HG03060 (cell line): ENCODE data around the gene GMDS.

ENCODE experiments used
- ATAC-seq: cut with Tn5 transposase; IDR thresholded peaks from one replicate; pipeline ENCODE4 v1.9.1; 2021; ENCODE audit warnings: low read depth, moderate number of reproducible peaks; ENCODE audit not compliant: unreplicated experiment

The GMDS gene

GRCh38 chr6:1605893-1606779, 639.3 kb downstream of the GMDS start:
- no peak for ATAC-seq

- no peak for ATAC-seq
Observed at GRCh38 chr6:1605004-1605892, 640.2 kb downstream of the GMDS start.

- no peak for ATAC-seq
Observed at GRCh38 chr6:1604158-1605003, 641.0 kb downstream of the GMDS start.

GRCh38 chr6:1603708-1604107, 641.7 kb downstream of the GMDS start:
- no peak for ATAC-seq

GRCh38 chr6:1602049-1602713, 643.2 kb downstream of the GMDS start:
- no peak for ATAC-seq

- no peak for ATAC-seq
Observed at GRCh38 chr6:1601158-1602048, 644.0 kb downstream of the GMDS start.

- ATAC-seq = no peak
Observed at GRCh38 chr6:1600764-1601157, 644.6 kb downstream of the GMDS start.

- ATAC-seq = no peak
Observed at GRCh38 chr6:1600063-1600763, 645.2 kb downstream of the GMDS start.

- no peak for ATAC-seq
Observed at GRCh38 chr6:1599469-1599868, 645.9 kb downstream of the GMDS start.

- no peak for ATAC-seq
Observed at GRCh38 chr6:1598886-1599285, 646.5 kb downstream of the GMDS start.

- ATAC-seq = no peak
Observed at GRCh38 chr6:1598433-1598832, 647.0 kb downstream of the GMDS start.

GRCh38 chr6:1597924-1598323, 647.5 kb downstream of the GMDS start:
- ATAC-seq = no peak

GRCh38 chr6:1597121-1597744, 648.2 kb downstream of the GMDS start:
- no peak for ATAC-seq

- no peak for ATAC-seq
Observed at GRCh38 chr6:1596088-1596852, 649.1 kb downstream of the GMDS start.

GRCh38 chr6:1595271-1596087, 649.9 kb downstream of the GMDS start:
- ATAC-seq = no peak

- no peak for ATAC-seq
Observed at GRCh38 chr6:1594445-1595200, 650.8 kb downstream of the GMDS start.
